OCI-LY1 (cell line): ENCODE data around the gene LRP1-AS.

ENCODE experiments used
- H2AFZ ChIP-seq: fragments of 200-600 bp; sonication (generic), shearing (Covaris generic); 2 replicates; pipeline ENCODE4 v1.6.0; 2014; ENCODE audit warnings: antibody characterized with exemption, mild to moderate bottlenecking, low read length
- H3F3A ChIP-seq: fragments of 200-600 bp; sonication (generic), shearing (Covaris generic); 2 replicates; pipeline ENCODE4 v1.6.0; 2014; ENCODE audit warnings: mild to moderate bottlenecking, antibody characterized with exemption, low read length, moderate library complexity; ENCODE audit not compliant: insufficient read depth
- H3K27ac ChIP-seq: fragments of 200-600 bp; sonication (generic); 2 replicates; pipeline ENCODE4 v1.5.1; 2014; ENCODE audit warnings: low read length, mixed run types, mild to moderate bottlenecking, low read depth; ENCODE audit not compliant: poor library complexity, severe bottlenecking
- H3K27me3 ChIP-seq: fragments of 200-600 bp; sonication (generic); 2 replicates; pipeline ENCODE4 v1.6.0; 2014; ENCODE audit warnings: antibody characterized with exemption, mild to moderate bottlenecking, low read length, moderate library complexity; ENCODE audit not compliant: insufficient read depth
- H3K36me3 ChIP-seq: fragments of 200-600 bp; sonication (generic); 2 replicates; pipeline ENCODE4 v1.6.1; 2014; ENCODE audit warnings: mild to moderate bottlenecking, antibody characterized with exemption, low read length, moderate library complexity, mixed read lengths; ENCODE audit not compliant: insufficient read depth
- H3K4me1 ChIP-seq: fragments of 200-600 bp; sonication (generic); 2 replicates; pipeline ENCODE4 v1.5.1; 2014; ENCODE audit warnings: mild to moderate bottlenecking, low read length, moderate library complexity; ENCODE audit not compliant: insufficient read depth, severe bottlenecking
- H3K4me2 ChIP-seq: fragments of 200-600 bp; sonication (generic), shearing (Covaris generic); 2 replicates; pipeline ENCODE4 v1.6.1; 2014; ENCODE audit warnings: low read length
- H3K4me3 ChIP-seq: fragments of 200-600 bp; sonication (generic); 2 replicates; pipeline ENCODE4 v1.5.1; 2014; ENCODE audit warnings: low read length, low read depth, mild to moderate bottlenecking, mixed read lengths; ENCODE audit not compliant: poor library complexity, severe bottlenecking
- H3K79me2 ChIP-seq: fragments of 200-600 bp; shearing (Covaris generic); 2 replicates; pipeline ENCODE4 v1.6.1; 2016; ENCODE audit warnings: mixed run types, low read length, mixed read lengths; ENCODE audit not compliant: insufficient read depth
- H3K9ac ChIP-seq: fragments of 200-600 bp; sonication (generic), shearing (Covaris generic); 2 replicates; pipeline ENCODE4 v1.6.1; 2014; ENCODE audit warnings: mild to moderate bottlenecking, low read length, mixed read lengths
- H3K9me2 ChIP-seq: fragments of 200-600 bp; sonication (generic), shearing (Covaris generic); 2 replicates; pipeline ENCODE4 v1.6.1; 2014; ENCODE audit warnings: low read depth, mild to moderate bottlenecking, low read length, mixed read lengths
- H3K9me3 ChIP-seq: fragments of 200-600 bp; shearing (Covaris generic); 2 replicates; pipeline ENCODE4 v1.6.1; 2014; ENCODE audit warnings: low read length, mixed read lengths
- H4K20me1 ChIP-seq: fragments of 200-600 bp; sonication (generic), shearing (Covaris generic); 2 replicates; pipeline ENCODE4 v1.6.0; 2016; ENCODE audit warnings: mild to moderate bottlenecking, low read length; ENCODE audit not compliant: insufficient read depth
- EZH2 ChIP-seq: fragments of 200-600 bp; sonication (generic), shearing (Covaris generic); IDR thresholded peaks from 2 replicates; pipeline ENCODE4 v1.8.0; 2017; ENCODE audit warnings: borderline replicate concordance, mixed run types, mild to moderate bottlenecking, antibody characterized with exemption, low read length, moderate library complexity, mixed read lengths
- TF ChIP-seq, protein P1 (sequence below): fragments of 200-600 bp; sonication (generic), shearing (Covaris generic); IDR thresholded peaks from 2 replicates; pipeline ENCODE4 v1.5.1; 2017; ENCODE audit warnings: mild to moderate bottlenecking, antibody characterized with exemption, low read length, moderate library complexity, mixed read lengths

Gene LRP1-AS

DNA sequence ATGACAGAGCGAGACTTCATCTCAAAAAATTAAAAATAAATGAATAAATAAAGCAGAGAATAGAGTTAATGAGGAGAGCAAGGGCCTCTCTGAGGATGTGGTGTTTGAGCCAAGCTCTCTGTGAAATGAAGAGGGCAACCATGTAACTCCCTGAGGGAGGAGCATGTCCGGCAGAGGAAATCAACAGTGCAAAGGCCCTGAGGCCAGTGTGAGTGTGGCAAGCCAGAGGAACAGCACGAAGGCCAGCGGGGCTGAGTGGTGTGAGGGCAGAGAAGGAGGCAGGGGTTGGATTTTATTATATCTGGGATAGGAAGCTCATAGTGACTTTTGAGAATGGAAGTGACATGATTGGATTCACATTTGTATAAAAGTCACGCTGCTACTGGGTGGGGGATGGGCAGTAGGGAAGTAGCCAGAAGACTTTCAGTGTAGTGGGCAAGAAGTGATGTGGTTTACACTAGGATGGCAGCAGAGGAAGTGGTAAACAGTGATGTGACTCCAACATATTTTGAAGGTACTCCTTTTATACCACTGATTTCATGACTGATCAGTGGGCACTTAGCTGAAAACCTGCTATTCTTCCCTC, 10.3 kb upstream of the LRP1-AS start:
- H3F3A ChIP-seq: no peaks in the 10 kb centered on the region
- H3K27ac ChIP-seq: no peak overlapping the region
- H3K27me3 ChIP-seq: peaks cover 9% of the 10 kb centered on the region; the same call in 1 of the 2 replicates
- TF ChIP-seq, protein P1, sequence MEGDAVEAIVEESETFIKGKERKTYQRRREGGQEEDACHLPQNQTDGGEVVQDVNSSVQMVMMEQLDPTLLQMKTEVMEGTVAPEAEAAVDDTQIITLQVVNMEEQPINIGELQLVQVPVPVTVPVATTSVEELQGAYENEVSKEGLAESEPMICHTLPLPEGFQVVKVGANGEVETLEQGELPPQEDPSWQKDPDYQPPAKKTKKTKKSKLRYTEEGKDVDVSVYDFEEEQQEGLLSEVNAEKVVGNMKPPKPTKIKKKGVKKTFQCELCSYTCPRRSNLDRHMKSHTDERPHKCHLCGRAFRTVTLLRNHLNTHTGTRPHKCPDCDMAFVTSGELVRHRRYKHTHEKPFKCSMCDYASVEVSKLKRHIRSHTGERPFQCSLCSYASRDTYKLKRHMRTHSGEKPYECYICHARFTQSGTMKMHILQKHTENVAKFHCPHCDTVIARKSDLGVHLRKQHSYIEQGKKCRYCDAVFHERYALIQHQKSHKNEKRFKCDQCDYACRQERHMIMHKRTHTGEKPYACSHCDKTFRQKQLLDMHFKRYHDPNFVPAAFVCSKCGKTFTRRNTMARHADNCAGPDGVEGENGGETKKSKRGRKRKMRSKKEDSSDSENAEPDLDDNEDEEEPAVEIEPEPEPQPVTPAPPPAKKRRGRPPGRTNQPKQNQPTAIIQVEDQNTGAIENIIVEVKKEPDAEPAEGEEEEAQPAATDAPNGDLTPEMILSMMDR: no peak
- TF ChIP-seq EZH2: no peak
- no peaks in the 10 kb centered on the region for H3K79me2 ChIP-seq
- H3K9ac ChIP-seq: no peak overlapping the region
- H3K9me3 ChIP-seq: no peaks in the 10 kb centered on the region
- no peaks in the 10 kb centered on the region for H3K36me3 ChIP-seq
- H3K4me2 ChIP-seq: no peak overlapping the region
- no peaks in the 10 kb centered on the region for H3K4me1 ChIP-seq
- H4K20me1 ChIP-seq: no peaks in the 10 kb centered on the region
- H2AFZ ChIP-seq: no peak overlapping the region
- no peaks in the 10 kb centered on the region for H3K9me2 ChIP-seq
- no peak overlapping the region for H3K4me3 ChIP-seq

DNA sequence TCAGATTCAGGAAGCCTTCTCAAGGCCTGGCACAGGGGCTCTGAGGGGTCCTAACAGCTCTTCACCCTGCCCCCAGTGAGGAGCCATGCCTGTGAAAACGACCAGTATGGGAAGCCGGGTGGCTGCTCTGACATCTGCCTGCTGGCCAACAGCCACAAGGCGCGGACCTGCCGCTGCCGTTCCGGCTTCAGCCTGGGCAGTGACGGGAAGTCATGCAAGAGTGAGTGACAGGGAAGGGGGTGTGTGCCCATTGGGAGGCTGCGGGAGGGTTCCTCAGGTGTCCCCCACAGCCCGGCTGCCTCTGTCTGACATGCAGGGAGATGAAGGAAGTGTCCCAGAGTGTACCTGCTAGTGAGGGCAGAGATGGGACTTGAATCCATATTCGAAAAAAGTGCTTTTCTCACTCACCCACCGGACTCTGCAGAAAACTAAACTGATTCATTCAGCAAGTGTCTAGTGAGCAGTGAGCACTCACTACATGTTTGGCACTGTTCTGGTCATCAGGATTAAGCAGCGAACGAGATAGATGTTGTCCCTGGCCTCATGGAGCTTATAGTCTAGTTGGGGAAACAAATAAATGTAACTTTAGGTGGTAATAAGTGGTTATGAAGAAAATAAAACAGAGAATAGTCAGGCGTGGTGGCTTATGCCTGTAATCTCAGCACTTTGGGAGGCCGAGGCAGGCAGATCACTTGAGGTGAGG, 9.4 kb upstream of the LRP1-AS start:
- H3K4me3 ChIP-seq: no peak overlapping the region
- no peak overlapping the region for H3K4me2 ChIP-seq
- no peaks in the 10 kb centered on the region for H3K9me2 ChIP-seq
- no peaks in the 10 kb centered on the region for H3K4me1 ChIP-seq
- no peak overlapping the region for H2AFZ ChIP-seq
- no peaks in the 10 kb centered on the region for H3K9me3 ChIP-seq
- no peak overlapping the region for H3K9ac ChIP-seq
- H3K27me3 ChIP-seq: peaks cover 9% of the 10 kb centered on the region; the same call in 1 of the 2 replicates
- H3K79me2 ChIP-seq: no peaks in the 10 kb centered on the region
- no peaks in the 10 kb centered on the region for H4K20me1 ChIP-seq
- TF ChIP-seq, protein P1: no peak
- no peak for TF ChIP-seq EZH2
- no peaks in the 10 kb centered on the region for H3K36me3 ChIP-seq
- no peak overlapping the region for H3K27ac ChIP-seq
- H3F3A ChIP-seq: no peaks in the 10 kb centered on the region

DNA sequence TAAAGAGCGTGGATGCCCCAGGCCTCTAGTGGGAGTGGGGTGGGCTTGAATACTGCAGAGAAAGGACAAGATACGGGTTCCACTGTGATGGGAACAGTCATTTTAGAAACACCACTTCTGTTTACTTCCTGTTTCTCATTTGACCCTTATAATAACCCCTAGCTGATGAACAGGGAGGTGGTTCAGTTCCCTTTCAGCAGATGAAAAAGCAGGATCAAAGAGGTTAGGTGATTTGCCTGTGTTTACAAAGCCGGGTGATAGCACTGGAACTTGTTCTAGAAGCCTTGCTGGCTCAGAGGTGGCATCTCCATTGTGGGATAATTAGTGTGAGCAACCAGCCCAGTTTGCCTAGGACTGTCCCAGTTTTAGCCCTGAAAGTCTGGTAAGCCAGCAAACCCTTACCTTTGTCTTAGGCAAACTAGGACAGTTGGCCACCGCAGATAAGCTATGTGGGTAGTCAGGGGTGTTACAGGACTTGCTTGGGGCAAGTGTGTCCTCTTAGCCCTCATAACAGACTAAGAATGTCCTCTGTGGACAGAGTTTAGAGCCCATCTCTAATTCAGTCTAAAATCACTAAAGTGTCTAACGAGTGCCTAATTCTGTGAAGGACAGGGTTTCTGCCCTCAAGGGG, 7.5 kb upstream of the LRP1-AS start:
- H3K9me3 ChIP-seq: no peaks in the 10 kb centered on the region
- no peaks in the 10 kb centered on the region for H3F3A ChIP-seq
- no peaks in the 10 kb centered on the region for H3K9me2 ChIP-seq
- no peak for TF ChIP-seq EZH2
- TF ChIP-seq, protein P1: no peak
- no peaks in the 10 kb centered on the region for H3K4me1 ChIP-seq
- no peak overlapping the region for H3K27ac ChIP-seq
- no peak overlapping the region for H3K4me2 ChIP-seq
- no peak overlapping the region for H3K4me3 ChIP-seq
- no peak overlapping the region for H2AFZ ChIP-seq
- H3K79me2 ChIP-seq: no peaks in the 10 kb centered on the region
- H4K20me1 ChIP-seq: no peaks in the 10 kb centered on the region
- peaks cover 9% of the 10 kb centered on the region; the same call in 1 of the 2 replicates for H3K27me3 ChIP-seq
- H3K9ac ChIP-seq: no peak overlapping the region
- no peaks in the 10 kb centered on the region for H3K36me3 ChIP-seq
